NCI-H2227 (cell line): ENCODE data around the gene TERB2.
"Not testable (repeated sequence)": the region's sequence is repeated elsewhere in the genome, so short reads cannot be mapped to it uniquely, and the experiment has no call there.

Source experiments
- DNase-seq: peaks from one replicate; lab custom pipeline; 2025; ENCODE audit not compliant: unreplicated experiment; lab: John Stamatoyannopoulos, UW

TERB2 gene

DNA sequence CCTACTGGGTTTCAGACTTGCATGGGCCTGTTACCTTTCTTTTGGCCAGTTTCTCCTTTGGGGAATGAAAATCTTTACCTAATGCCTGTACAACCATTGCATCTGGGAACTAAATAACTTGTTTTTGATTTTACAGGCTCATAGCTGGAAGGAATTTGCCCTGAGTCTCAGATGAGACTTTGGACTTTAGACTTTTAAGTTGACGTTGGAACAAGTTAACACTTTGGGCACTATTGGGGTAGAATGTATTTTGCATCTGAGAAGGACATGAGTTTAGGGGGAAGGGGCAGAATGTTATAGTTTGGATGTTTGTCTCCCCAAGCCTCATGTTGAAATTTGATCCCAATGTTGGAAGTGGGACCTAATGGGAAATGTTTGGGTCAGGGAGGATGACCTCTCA is 44.7 kb downstream of the TERB2 start:
- DNase-seq, result not testable (repeated sequence)

GRCh38 chr15:45003731-45004410 is 47.4 kb downstream of the TERB2 start:
- not testable (repeated sequence) for DNase-seq

- DNase-seq, result not testable (repeated sequence)
These were observed 48.2 kb downstream of the TERB2 start for GRCh38 chr15:45004590-45005175.

- DNase-seq, result no peak
These were observed 52.6 kb downstream of the TERB2 start for GRCh38 chr15:45009046-45009445.

GRCh38 chr15:45015114-45015513 is 58.6 kb downstream of the TERB2 start:
- not testable (repeated sequence) for DNase-seq

DNA sequence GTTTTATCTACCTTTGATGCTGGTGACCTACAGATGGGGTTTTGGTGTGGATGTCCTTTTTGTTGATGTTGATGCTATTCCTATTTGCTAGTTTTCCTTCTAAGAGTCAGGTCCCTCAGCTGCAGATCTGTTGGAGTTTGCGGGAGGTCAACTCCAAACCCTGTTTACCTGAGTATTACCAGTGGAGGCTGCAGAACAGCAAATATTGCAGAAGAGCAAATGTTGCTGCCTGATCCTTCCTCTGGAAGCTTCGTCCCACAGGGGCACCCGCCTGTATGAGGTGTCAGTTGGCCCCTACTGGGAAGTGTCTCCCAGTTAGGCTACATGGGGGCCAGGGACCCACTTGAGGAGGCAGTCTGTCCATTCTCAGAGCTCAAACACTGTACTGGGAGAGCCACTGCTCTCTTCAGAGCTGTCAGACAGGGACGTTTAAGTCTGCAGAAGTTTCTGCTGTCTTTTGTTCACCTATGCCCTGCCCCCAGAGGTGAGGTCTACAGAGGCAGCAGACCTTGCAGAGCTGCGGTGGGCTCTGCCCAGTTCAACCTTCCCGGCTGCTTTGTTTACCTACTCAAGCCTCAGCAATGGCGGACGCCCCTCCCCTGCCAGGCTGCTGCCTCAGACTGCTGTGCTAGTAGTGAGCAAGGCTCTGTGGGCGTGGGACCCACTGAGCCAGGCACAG is 63.9 kb downstream of the TERB2 start:
- not testable (repeated sequence) for DNase-seq

DNA sequence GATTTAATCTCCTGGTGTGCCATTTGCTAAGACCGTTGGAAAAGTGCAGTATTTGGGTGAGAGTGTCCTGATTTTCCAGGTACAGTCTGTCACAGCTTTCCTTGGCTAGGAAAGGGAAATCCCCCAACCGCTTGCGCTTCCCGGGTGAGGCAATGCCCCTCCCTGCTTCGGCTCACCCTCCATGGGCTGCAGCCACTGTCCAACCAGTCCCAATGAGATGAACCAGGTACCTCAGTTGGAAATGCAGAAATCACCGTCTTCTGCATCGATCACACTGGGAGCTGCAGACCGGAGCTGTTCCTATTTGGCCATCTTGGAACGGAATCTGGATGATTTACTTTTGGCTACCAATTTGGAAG is 64.4 kb downstream of the TERB2 start:
- not testable (repeated sequence) for DNase-seq

GRCh38 chr15:45021348-45021747 is 64.9 kb downstream of the TERB2 start:
- DNase-seq, result no peak

GRCh38 chr15:45022871-45023658 is 66.6 kb downstream of the TERB2 start, which contains the start of gene SORD:
TSS of gene SORD (plus strand) at chr15:45023195. CDS start at chr15:45023284, 89 bp downstream.
- peak; percentile 93 for DNase-seq

GRCh38 chr15:45023659-45024225 is 67.3 kb downstream of the TERB2 start:
- DNase-seq, result peak; percentile 20

- DNase-seq, result not testable (repeated sequence)
These were observed 68.2 kb downstream of the TERB2 start for GRCh38 chr15:45024649-45025048.

DNA sequence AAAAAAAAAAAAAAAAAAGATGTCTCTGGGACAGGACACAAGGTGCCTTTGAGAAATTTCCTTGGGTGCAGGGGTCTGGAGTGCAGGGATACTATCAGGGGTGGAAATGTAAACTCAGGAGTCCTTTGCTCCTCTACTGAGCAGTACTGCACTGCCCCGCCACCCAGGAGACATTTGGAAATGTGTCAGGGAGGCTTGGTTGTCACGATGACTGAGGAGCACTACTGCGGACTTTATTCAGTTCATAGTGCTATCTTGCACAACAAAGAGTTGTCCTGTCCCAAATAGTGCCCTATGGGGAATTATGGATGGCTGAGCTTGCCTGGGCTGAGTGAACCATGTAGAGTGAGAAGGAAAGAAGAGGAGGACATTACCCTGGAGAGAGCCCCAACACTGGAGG is 69.1 kb downstream of the TERB2 start:
- not testable (repeated sequence) for DNase-seq

DNA sequence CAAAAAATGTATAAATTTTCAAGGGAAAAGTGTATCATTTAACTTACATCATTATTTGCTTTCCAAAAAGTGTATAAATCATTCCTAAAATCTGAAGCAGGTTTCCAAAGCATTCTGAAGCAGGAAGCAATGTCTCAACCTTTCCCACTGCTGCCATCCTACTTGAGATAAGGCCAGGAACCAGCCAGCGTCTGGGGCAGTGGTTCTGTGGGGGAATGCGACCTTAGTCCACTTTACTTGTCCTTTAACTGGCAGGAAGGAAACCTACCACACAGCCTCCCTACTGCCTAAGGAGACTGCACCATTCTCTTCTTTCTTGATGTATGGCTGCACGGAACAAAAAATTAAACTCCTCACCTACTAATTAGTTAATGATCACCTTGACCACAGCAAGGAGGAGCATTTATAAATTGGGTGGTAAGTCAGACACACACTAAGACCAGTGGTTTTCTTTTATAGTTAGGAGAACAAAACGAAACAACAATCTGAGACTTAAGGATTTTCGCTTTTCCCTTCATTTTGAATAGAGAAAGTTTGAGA is 70.2 kb downstream of the TERB2 start:
- DNase-seq, result no peak

DNA sequence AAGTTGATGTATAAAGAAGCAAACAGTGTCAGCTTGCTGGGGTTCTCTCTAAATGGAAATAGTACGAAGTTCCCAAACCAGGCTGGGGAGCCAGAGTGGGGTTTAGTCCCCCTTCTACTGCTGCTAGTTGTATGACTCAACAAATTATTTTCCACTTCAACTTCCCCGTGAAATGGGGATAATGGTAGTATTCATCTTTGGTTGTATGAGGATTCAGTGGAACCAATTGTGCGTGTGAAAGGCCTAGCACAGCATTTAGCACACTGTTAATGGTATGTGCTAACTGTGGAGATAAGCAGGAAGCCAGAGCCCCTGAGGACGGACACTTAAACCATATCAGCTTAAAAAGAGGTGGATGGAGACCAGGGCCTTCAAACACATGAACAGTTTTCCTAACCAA is 70.7 kb downstream of the TERB2 start:
- DNase-seq, result no peak
